Esophagus (tissue), 2 donors: Measurements from ENCODE around the gene PFN3. TPM values are rescaled to one million over a fixed set of nuclear protein-coding genes. Genes with fewer than 3 reads are reported as not detected.

Experiments used
- polyA plus RNA-seq, 2 donors: library from polyadenylated mRNA; stranded (reverse); fragments of 200-250 nt; gene quantifications; one replicate each; pipeline ENCODE4 v1.2.3, GENCODE V29; 2013
- donor health status: healthy with polysubstance abuse.
- donor health status: Bipolar disorder and iron deficiency.

Gene PFN3
- polyA plus RNA-seq, 2 donors = 0.21 TPM; not detected in 1

Other genes starting within 250 kb of the PFN3 start
- gene RAB24, start 96.9 kb downstream of the PFN3 start, polyA plus RNA-seq = 10 to 100 TPM; 60.0 to 80.2 TPM
- gene PRELID1, start 96.9 kb downstream of the PFN3 start, polyA plus RNA-seq = 100 to 1,000 TPM; 120 to 135 TPM
- 10 to 100 TPM; 14.4 to 32.3 TPM for gene MXD3, start 88.8 kb downstream of the PFN3 start, polyA plus RNA-seq
- gene LMAN2, start 49.0 kb downstream of the PFN3 start, polyA plus RNA-seq = 100 to 1,000 TPM in 1 of 2 donors, 10 to 100 TPM in 1; 84.0 to 190 TPM
- 10 to 100 TPM; 49.7 to 74.5 TPM for gene RGS14, start 42.7 kb downstream of the PFN3 start, polyA plus RNA-seq
- gene SLC34A1, start 16.2 kb downstream of the PFN3 start, polyA plus RNA-seq = under 1 TPM; 0.13 to 0.49 TPM
- gene F12, start 8.9 kb upstream of the PFN3 start, polyA plus RNA-seq = 10 to 100 TPM; 18.1 to 33.5 TPM
- 10 to 100 TPM; 10.4 to 19.8 TPM for gene GRK6, start 26.0 kb upstream of the PFN3 start, polyA plus RNA-seq
- gene PRR7, start 46.2 kb upstream of the PFN3 start, polyA plus RNA-seq = 1 to 10 TPM; 2.0 to 4.9 TPM
- 10 to 100 TPM; 18.2 to 24.7 TPM for gene DBN1, start 73.0 kb upstream of the PFN3 start, polyA plus RNA-seq
- 100 to 1,000 TPM in 1 of 2 donors, 10 to 100 TPM in 1; 65.4 to 102 TPM for gene PDLIM7, start 96.9 kb upstream of the PFN3 start, polyA plus RNA-seq
- 1 to 10 TPM; 2.4 to 5.1 TPM for gene DOK3, start 109.2 kb upstream of the PFN3 start, polyA plus RNA-seq
- gene DDX41, start 116.3 kb upstream of the PFN3 start, polyA plus RNA-seq = 10 to 100 TPM; 57.0 to 73.8 TPM
- gene FAM193B, start 153.9 kb upstream of the PFN3 start, polyA plus RNA-seq = 100 to 1,000 TPM in 1 of 2 donors, 10 to 100 TPM in 1; 42.2 to 141 TPM
- 100 to 1,000 TPM in 1 of 2 donors, 10 to 100 TPM in 1; 72.8 to 146 TPM for gene TMED9, start 191.5 kb upstream of the PFN3 start, polyA plus RNA-seq
- gene B4GALT7, start 199.5 kb upstream of the PFN3 start, polyA plus RNA-seq = 10 to 100 TPM; 12.7 to 16.7 TPM